ENCODE data around the gene CD84.

GRCh38 chr1:160578525-160579191 lies 638 bp downstream of the CD84 start:
- TF ChIP-seq CTCF (optimal IDR thresholded peaks at IDR 0.05 in 1 of 3, IDR thresholded peaks at IDR 0.05 in 1 of 3, conservative IDR thresholded peaks at IDR 0.05 in 1 of 3; ENCODE audit: extremely low read depth in 1 of 3, insufficient read depth in 2 of 3, low read length in 3 of 3) = no peak
- TF ChIP-seq EZH2 (IDR thresholded peaks at IDR 0.05; ENCODE audit: low read length) = no peak
